Measurements from ENCODE around the gene TET3. TPM values are rescaled to one million over a fixed set of nuclear protein-coding genes. Genes with fewer than 3 reads are reported as not detected.

The TET3 gene
- total RNA-seq, 1 donor from 2014 or later = 2.3 TPM

DNA sequence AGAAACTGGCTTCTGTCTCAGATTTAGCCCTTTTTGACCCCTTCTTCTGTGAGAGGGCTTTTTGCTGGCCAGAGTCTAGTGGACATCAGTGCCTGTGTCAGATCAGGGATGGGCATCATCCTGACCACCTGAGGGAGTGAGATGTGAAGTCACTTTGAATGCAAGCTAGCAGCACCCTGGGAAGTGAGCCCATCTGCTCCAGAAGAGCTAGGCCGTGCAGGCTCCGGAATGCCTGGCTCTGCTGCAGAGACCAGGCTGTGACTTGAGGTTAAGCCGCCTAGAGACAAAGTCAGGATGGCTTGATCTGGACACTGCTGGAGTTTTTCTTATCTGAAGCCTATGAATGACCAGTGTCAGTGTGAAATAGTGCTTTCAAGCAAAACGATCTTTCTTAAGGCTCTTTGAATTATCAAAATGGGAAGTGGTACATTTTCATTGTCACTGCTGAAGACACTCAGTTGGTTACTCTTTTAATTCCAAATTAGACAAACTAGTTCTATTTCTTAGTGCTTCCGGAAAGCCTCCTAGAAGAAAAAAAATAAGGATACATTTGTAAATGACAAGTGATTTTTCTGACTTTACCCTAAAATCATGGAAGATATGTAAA, 37.2 kb upstream of the TET3 start:
- Histone ChIP-seq H3K36me3 (peaks cover 83% of the 10 kb centered on the region), H3K4me3 (no peak overlapping the region), H3K9me3 (replicated peaks) (no peaks in the 10 kb centered on the region), H3K27ac (replicated peaks) (no peak overlapping the region), H3K4me1 (peaks cover 11% of the 10 kb centered on the region), H3K27me3 (ENCODE audit: low read depth) (no peaks in the 10 kb centered on the region)
- intact Hi-C loops (cut with micrococcal nuclease) = no loop called here
- TF ChIP-seq, protein P1, sequence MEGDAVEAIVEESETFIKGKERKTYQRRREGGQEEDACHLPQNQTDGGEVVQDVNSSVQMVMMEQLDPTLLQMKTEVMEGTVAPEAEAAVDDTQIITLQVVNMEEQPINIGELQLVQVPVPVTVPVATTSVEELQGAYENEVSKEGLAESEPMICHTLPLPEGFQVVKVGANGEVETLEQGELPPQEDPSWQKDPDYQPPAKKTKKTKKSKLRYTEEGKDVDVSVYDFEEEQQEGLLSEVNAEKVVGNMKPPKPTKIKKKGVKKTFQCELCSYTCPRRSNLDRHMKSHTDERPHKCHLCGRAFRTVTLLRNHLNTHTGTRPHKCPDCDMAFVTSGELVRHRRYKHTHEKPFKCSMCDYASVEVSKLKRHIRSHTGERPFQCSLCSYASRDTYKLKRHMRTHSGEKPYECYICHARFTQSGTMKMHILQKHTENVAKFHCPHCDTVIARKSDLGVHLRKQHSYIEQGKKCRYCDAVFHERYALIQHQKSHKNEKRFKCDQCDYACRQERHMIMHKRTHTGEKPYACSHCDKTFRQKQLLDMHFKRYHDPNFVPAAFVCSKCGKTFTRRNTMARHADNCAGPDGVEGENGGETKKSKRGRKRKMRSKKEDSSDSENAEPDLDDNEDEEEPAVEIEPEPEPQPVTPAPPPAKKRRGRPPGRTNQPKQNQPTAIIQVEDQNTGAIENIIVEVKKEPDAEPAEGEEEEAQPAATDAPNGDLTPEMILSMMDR (IDR thresholded peaks at IDR 0.05; ENCODE audit: borderline replicate concordance) = no peak
- DNase-seq = no peak

DNA sequence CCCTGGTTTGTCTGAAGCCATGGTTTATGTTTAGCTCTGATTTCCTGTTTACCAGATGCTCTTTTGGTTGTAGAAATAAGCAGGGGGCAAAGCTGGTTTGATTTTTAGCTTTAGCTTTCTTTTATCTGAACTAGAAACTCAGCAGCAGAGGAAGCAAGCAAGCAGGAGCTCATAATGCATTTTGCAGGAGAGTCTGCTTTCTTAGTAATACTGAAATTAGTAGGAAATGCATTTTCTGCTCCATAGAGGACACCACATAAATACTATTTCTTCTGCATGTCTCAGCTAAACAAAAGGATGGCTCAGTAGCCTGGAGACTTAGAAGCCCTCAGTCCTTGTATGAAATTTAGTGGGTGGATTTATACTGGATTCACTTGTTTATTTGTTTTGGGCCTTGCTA, 34.9 kb upstream of the TET3 start:
- Histone ChIP-seq H3K9me3 (replicated peaks) (no peaks in the 10 kb centered on the region), H3K27me3 (ENCODE audit: low read depth) (no peaks in the 10 kb centered on the region), H3K36me3 (peaks cover 88% of the 10 kb centered on the region), H3K4me3 (no peak overlapping the region), H3K4me1 (peaks cover 12% of the 10 kb centered on the region), H3K27ac (replicated peaks) (no peak overlapping the region)
- DNase-seq = no peak
- TF ChIP-seq, protein P1 (IDR thresholded peaks at IDR 0.05; ENCODE audit: borderline replicate concordance) = no peak
- intact Hi-C loops (cut with micrococcal nuclease) = no loop called here

DNA sequence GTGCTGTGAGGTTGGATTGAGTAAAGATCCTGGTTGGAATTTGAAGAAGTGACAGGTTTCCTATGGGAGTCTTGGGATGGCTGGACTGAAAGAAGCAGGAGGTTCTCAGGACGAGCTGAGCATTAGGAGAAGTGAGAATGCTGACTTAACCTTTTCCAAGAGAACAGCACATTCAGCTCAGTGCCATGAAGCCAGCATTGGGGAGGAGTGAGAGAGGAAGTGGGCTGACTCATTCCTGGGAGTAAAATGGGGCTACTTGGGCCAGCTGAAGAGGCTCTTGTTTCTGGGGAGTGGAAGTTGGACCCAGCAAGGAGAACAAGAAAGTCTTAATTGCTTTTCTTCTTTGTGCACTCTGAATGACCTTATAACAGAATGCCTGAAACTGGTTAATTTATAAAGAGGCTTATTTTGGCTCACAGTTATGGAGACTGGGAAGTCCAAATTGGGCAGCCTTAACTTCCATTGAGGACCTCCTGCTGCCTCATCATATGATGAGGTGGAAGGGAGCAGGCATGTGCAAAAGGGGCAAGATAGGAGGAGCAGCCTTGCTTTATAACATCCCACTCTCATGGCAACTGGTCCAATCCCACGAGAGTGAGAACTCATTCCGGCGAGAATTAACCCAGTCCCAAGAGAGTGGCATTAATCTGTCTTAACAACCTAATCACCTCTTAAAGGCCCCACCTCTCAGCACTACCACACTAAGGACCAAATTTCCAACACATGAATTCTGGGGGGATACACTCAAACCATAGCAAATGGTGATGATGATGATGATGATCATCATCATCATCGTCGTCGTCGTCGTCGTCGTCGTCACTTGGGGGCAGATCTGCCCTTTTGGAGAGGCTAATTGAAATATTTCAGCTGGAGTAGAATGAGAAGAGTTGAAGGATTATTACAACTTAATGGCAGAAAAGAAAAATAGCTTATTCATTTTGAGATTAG, 31.9 kb upstream of the TET3 start:
- DNase-seq = no peak
- H3K4me3 ChIP-seq = no peak overlapping the region
- TF ChIP-seq, protein P1 (IDR thresholded peaks at IDR 0.05; ENCODE audit: borderline replicate concordance) = no peak

DNA sequence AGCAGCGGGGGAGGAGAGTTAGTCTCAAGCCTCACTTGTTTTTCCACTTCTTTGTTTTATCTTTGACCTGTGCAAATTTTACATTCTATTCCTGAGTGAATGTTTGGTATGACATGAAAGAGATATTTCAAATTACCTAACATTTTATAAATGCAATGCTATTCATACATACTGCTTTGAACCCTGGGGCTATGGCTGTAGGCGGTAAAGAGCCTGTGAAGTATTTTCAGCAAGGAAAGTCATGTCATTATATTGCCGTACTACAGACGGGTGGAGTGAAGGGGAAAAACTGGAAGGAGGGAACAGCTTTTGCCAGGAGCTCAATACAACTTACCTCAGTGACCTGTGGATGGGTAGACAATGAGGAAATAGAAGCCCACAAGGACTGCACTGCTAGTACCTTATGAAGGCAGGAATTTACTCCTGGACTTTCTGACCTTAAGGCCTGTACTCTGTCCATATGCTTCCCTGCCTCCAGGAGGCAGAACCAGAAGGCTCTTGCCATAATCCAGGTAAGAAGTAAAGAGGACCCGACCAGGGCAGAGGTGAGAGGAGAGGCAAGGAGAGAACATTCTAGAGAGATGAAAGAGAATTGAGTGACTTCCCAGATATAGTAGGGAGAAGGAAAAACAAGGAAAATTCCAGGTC, 28.4 kb upstream of the TET3 start:
- Histone ChIP-seq H3K27me3 (ENCODE audit: low read depth) (no peaks in the 10 kb centered on the region), H3K4me3 (no peak overlapping the region), H3K36me3 (peaks cover 84% of the 10 kb centered on the region), H3K27ac (replicated peaks) (no peak overlapping the region), H3K4me1 (peaks cover 9% of the 10 kb centered on the region), H3K9me3 (replicated peaks) (no peaks in the 10 kb centered on the region)
- TF ChIP-seq, protein P1 (IDR thresholded peaks at IDR 0.05; ENCODE audit: borderline replicate concordance) = no peak
- intact Hi-C loops (cut with micrococcal nuclease) = no loop called here
- DNase-seq = no peak

More for the DNA sequence above, 31.9 kb upstream of the TET3 start:
- H3K9me3 ChIP-seq (replicated peaks) = no peaks in the 10 kb centered on the region
- peaks cover 12% of the 10 kb centered on the region for H3K4me1 ChIP-seq
- H3K27me3 ChIP-seq (ENCODE audit: low read depth) = no peaks in the 10 kb centered on the region
- peaks cover 95% of the 10 kb centered on the region for H3K36me3 ChIP-seq
- intact Hi-C loops (cut with micrococcal nuclease) = no loop called here
- no peak overlapping the region for H3K27ac ChIP-seq (replicated peaks)

DNA sequence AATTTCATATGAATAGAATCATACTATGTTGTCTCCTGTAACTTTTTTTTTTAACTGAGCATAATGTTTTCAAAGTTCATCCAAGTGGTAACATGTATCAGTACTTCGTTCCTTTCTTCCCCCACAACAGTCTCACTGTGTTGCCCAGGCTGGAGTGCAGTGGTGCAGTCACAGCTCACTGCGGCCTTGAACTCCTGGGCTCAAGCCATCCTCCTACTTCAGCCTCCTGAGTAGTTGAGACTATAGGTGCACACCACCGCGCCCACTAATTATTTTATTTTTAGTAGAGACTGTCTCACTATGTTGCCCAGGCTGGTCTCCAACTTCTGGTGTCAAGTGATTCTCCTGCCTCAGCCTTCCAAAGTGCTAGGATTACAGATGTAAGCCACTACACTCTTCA, 23.4 kb upstream of the TET3 start:
- intact Hi-C loops (cut with micrococcal nuclease) = no loop called here
- no peak overlapping the region for H3K4me3 ChIP-seq
- no peak overlapping the region for H3K27ac ChIP-seq (replicated peaks)
- peaks cover 11% of the 10 kb centered on the region for H3K9me3 ChIP-seq (replicated peaks)
- no peaks in the 10 kb centered on the region for H3K4me1 ChIP-seq
- TF ChIP-seq, protein P1 (IDR thresholded peaks at IDR 0.05; ENCODE audit: borderline replicate concordance) = no peak
- H3K36me3 ChIP-seq = peaks cover 44% of the 10 kb centered on the region
- DNase-seq = no peak
- H3K27me3 ChIP-seq (ENCODE audit: low read depth) = no peaks in the 10 kb centered on the region

All from left ventricle myocardium inferior (tissue), 1 donor.